SK-N-MC (cell line): Measurements from ENCODE around the gene PIK3CG.

Experiments used
- DNase-seq: peaks from one replicate; pipeline ENCODE4 v3.0.0-alpha.2; 2011; ENCODE audit warnings: low read depth, low spot score
- H3K27ac ChIP-seq: fragments of 200-600 bp; sonication (generic); 2 replicates; pipeline ENCODE4 v1.5.1; 2016; ENCODE audit warnings: mixed run types
- H3K36me3 ChIP-seq: fragments of 200-600 bp; sonication (generic); 2 replicates; pipeline ENCODE4 v1.6.1; 2017; ENCODE audit warnings: antibody characterized with exemption, low read length, mixed read lengths; ENCODE audit not compliant: insufficient read depth
- H3K4me3 ChIP-seq: fragments of 200-600 bp; sonication (generic); 2 replicates; pipeline ENCODE4 v1.5.1; 2016
- H3K9ac ChIP-seq: fragments of 200-600 bp; sonication (generic); 2 replicates; pipeline ENCODE4 v1.8.0; 2017; ENCODE audit warnings: mixed run types, mixed read lengths; ENCODE audit not compliant: insufficient read length
- H3K9me3 ChIP-seq: fragments of 200-600 bp; sonication (generic); 2 replicates; pipeline ENCODE4 v1.6.1; 2017; ENCODE audit warnings: low read depth, mild to moderate bottlenecking, antibody characterized with exemption, low read length, moderate library complexity, mixed read lengths
- EZH2 ChIP-seq: fragments of 200-600 bp; sonication (generic); IDR thresholded peaks from one replicate; pipeline ENCODE4 v1.6.1; 2017; ENCODE audit warnings: antibody characterized with exemption
- FOXP2 ChIP-seq: optimal IDR thresholded peaks from 2 replicates; pipeline ENCODE3; 2011; ENCODE audit warnings: mild to moderate bottlenecking, moderate library complexity; ENCODE audit not compliant: insufficient read depth; ENCODE audit errors: extremely low read length, control extremely low read depth
- POLR2AphosphoS5 ChIP-seq: IDR thresholded peaks from 2 replicates; pipeline ENCODE4 v1.6.1; 2012; ENCODE audit warnings: mild to moderate bottlenecking, low read depth, low read length, borderline replicate concordance

Gene PIK3CG

GRCh38 chr7:106853250-106853908 lies 11.7 kb upstream of the PIK3CG start:
- TF ChIP-seq POLR2AphosphoS5 (no peak), FOXP2 (no peak), EZH2 (no peak)
- Histone ChIP-seq H3K9me3 (no peaks in the 10 kb centered on the region), H3K4me3 (no peak overlapping the region), H3K9ac (no peak overlapping the region), H3K36me3 (no peaks in the 10 kb centered on the region), H3K27ac (peak overlapping the region; percentile 60; the same call in 1 of the 2 replicates)
- DNase-seq = no peak

- Histone ChIP-seq H3K9me3 (no peaks in the 10 kb centered on the region), H3K27ac (no peak overlapping the region), H3K9ac (no peak overlapping the region), H3K36me3 (no peaks in the 10 kb centered on the region), H3K4me3 (no peak overlapping the region)
- no peak for TF ChIP-seq FOXP2
- TF ChIP-seq EZH2 = no peak
- no peak for TF ChIP-seq POLR2AphosphoS5
- DNase-seq = no peak
These were observed 9.4 kb upstream of the PIK3CG start for GRCh38 chr7:106855540-106856132.

- no peak overlapping the region for H3K9ac ChIP-seq
- H3K4me3 ChIP-seq = no peak overlapping the region
- no peaks in the 10 kb centered on the region for H3K36me3 ChIP-seq
- no peaks in the 10 kb centered on the region for H3K9me3 ChIP-seq
- no peak for DNase-seq
- no peak overlapping the region for H3K27ac ChIP-seq
- TF ChIP-seq POLR2AphosphoS5 = no peak
- TF ChIP-seq FOXP2 = no peak
- TF ChIP-seq EZH2 = no peak
These were observed 6.2 kb upstream of the PIK3CG start for GRCh38 chr7:106858618-106859532.

- TF ChIP-seq EZH2 = no peak
- no peak for TF ChIP-seq FOXP2
- TF ChIP-seq POLR2AphosphoS5 = no peak
- H3K4me3 ChIP-seq = peak overlapping the region; percentile 53
- no peaks in the 10 kb centered on the region for H3K36me3 ChIP-seq
- peak overlapping the region; percentile 72 for H3K27ac ChIP-seq
- H3K9me3 ChIP-seq = no peaks in the 10 kb centered on the region
- H3K9ac ChIP-seq = peak overlapping the region; percentile 31
- DNase-seq = no peak
These were observed 2.6 kb upstream of the PIK3CG start for GRCh38 chr7:106862317-106863089.

GRCh38 chr7:106863274-106863997 lies 1.6 kb upstream of the PIK3CG start:
- no peak for DNase-seq
- no peaks in the 10 kb centered on the region for H3K9me3 ChIP-seq
- no peak for TF ChIP-seq FOXP2
- TF ChIP-seq EZH2 = no peak
- no peak for TF ChIP-seq POLR2AphosphoS5
- no peaks in the 10 kb centered on the region for H3K36me3 ChIP-seq
- peak overlapping the region; percentile 31 for H3K9ac ChIP-seq
- H3K4me3 ChIP-seq = peak overlapping the region; percentile 53
- H3K27ac ChIP-seq = peak overlapping the region; percentile 72

GRCh38 chr7:106864298-106865081 lies 592 bp upstream of the PIK3CG start:
- Histone ChIP-seq H3K4me3 (peak overlapping the region; percentile 65), H3K36me3 (no peaks in the 10 kb centered on the region), H3K9ac (peak overlapping the region; percentile 51), H3K9me3 (no peaks in the 10 kb centered on the region), H3K27ac (no peak overlapping the region)
- no peak for DNase-seq
- TF ChIP-seq POLR2AphosphoS5 = no peak
- TF ChIP-seq EZH2 = no peak
- no peak for TF ChIP-seq FOXP2

- Histone ChIP-seq H3K9ac (no peak overlapping the region), H3K36me3 (no peaks in the 10 kb centered on the region), H3K9me3 (no peaks in the 10 kb centered on the region), H3K4me3 (no peak overlapping the region), H3K27ac (no peak overlapping the region)
- TF ChIP-seq FOXP2 (no peak), POLR2AphosphoS5 (no peak), EZH2 (no peak)
- no peak for DNase-seq
These were observed 1.5 kb downstream of the PIK3CG start for GRCh38 chr7:106866298-106867281.
